HepG2 (cell line): ENCODE data around the gene AP2A2. TPM values are rescaled to one million over a fixed set of nuclear protein-coding genes. Genes with fewer than 3 reads are reported as not detected.
A peak's percentile ranks its signal among the peaks of the same experiment; 100 is the strongest.

Experiments used
- ARHGAP35 ChIP-seq: sonication (generic); formaldehyde crosslinking; IDR thresholded peaks from 2 replicates; pipeline ENCODE4 v1.9.0; 2022; ENCODE audit warnings: mild to moderate bottlenecking, inconsistent platforms, moderate library complexity, missing genetic modification reagents, borderline replicate concordance
- ETS1 ChIP-seq: sonication (generic); formaldehyde crosslinking; IDR thresholded peaks from 2 replicates; pipeline ENCODE4 v1.4.0; 2020; ENCODE audit warnings: missing genetic modification reagents
- FIP1L1 ChIP-seq: fragments of 200-400 bp; formaldehyde crosslinking; IDR thresholded peaks from 2 replicates; pipeline ENCODE4 v1.6.1; 2018; ENCODE audit warnings: low read depth, mild to moderate bottlenecking, low read length, moderate library complexity, borderline replicate concordance; ENCODE audit not compliant: insufficient read depth
- GTF2F1 ChIP-seq: fragments of 150-350 bp; IDR thresholded peaks from 2 replicates; pipeline ENCODE4 v1.6.1; 2014; ENCODE audit warnings: low read length
- ISL2 ChIP-seq: sonication (generic); formaldehyde crosslinking; IDR thresholded peaks from 2 replicates; pipeline ENCODE4 v1.5.0; 2020; ENCODE audit warnings: missing genetic modification reagents
- MED1 ChIP-seq: sonication (generic); formaldehyde crosslinking; IDR thresholded peaks from 2 replicates; pipeline ENCODE4 v1.4.0; 2020; ENCODE audit warnings: missing genetic modification reagents
- NR2F1 ChIP-seq, 2 experiments: fragments of 450-650 bp in 1 of 2; formaldehyde crosslinking in 1 of 2; IDR thresholded peaks; 2 replicates each; pipeline versions ENCODE4 v1.5.0 to v1.6.1; 2016 to 2020; ENCODE audit warnings: mild to moderate bottlenecking in 1 of 2, missing compliant biosample characterization in 1 of 2, missing genetic modification reagents in 1 of 2, moderate library complexity in 1 of 2
- NRL ChIP-seq: sonication (generic); formaldehyde crosslinking; IDR thresholded peaks from 2 replicates; pipeline ENCODE4 v1.5.0; 2020; ENCODE audit warnings: missing genetic modification reagents, mild to moderate bottlenecking, moderate library complexity, borderline replicate concordance
- POLR2G ChIP-seq: fragments of 200-400 bp; formaldehyde crosslinking; IDR thresholded peaks from 2 replicates; pipeline ENCODE4 v1.6.1; 2018; ENCODE audit warnings: mild to moderate bottlenecking, low read depth, low read length, moderate library complexity
- SNAPC2 ChIP-seq: sonication (generic); formaldehyde crosslinking; IDR thresholded peaks from 2 replicates; pipeline ENCODE4 v1.8.1; 2022; ENCODE audit warnings: mild to moderate bottlenecking, missing genetic modification reagents
- SRY ChIP-seq: sonication (generic); formaldehyde crosslinking; IDR thresholded peaks from 2 replicates; pipeline ENCODE4 v1.8.0; 2022; ENCODE audit warnings: mild to moderate bottlenecking, missing genetic modification reagents
- THAP8 ChIP-seq: sonication (generic); formaldehyde crosslinking; IDR thresholded peaks from 2 replicates; pipeline ENCODE4 v1.5.1; 2020; ENCODE audit warnings: missing genetic modification reagents, mild to moderate bottlenecking, borderline replicate concordance
- TRAFD1 ChIP-seq: sonication (generic); formaldehyde crosslinking; IDR thresholded peaks from 2 replicates; pipeline ENCODE4 v1.5.1; 2020; ENCODE audit warnings: missing genetic modification reagents, mild to moderate bottlenecking, borderline replicate concordance
- ZBTB46 ChIP-seq: sonication (generic); formaldehyde crosslinking; IDR thresholded peaks from 2 replicates; pipeline ENCODE4 v1.4.0; 2020; ENCODE audit warnings: mild to moderate bottlenecking, missing genetic modification reagents, borderline replicate concordance
- ZFP36 ChIP-seq: fragments of 150-350 bp; IDR thresholded peaks from 2 replicates; pipeline ENCODE4 v1.6.1; 2018; ENCODE audit warnings: borderline replicate concordance, low read length, low read depth; ENCODE audit not compliant: partially characterized antibody
- ZFX ChIP-seq: sonication (generic); formaldehyde crosslinking; IDR thresholded peaks from 2 replicates; pipeline ENCODE4 v1.4.0; 2020; ENCODE audit warnings: mild to moderate bottlenecking, low read depth, missing genetic modification reagents, moderate library complexity
- ZNF367 ChIP-seq: sonication (generic); formaldehyde crosslinking; IDR thresholded peaks from 2 replicates; pipeline ENCODE4 v1.4.0; 2020; ENCODE audit warnings: missing genetic modification reagents, borderline replicate concordance
- ZNF597 ChIP-seq: sonication (generic); formaldehyde crosslinking; IDR thresholded peaks from 2 replicates; pipeline ENCODE4 v1.5.0; 2020; ENCODE audit warnings: missing genetic modification reagents
- ZNF713 ChIP-seq: sonication (generic); formaldehyde crosslinking; IDR thresholded peaks from 2 replicates; pipeline ENCODE4 v1.4.0; 2020; ENCODE audit warnings: mild to moderate bottlenecking, missing genetic modification reagents
- ZNF782 ChIP-seq: sonication (generic); formaldehyde crosslinking; IDR thresholded peaks from 2 replicates; pipeline ENCODE4 v1.4.0; 2020; ENCODE audit warnings: missing genetic modification reagents, mild to moderate bottlenecking, borderline replicate concordance
- ZNF850 ChIP-seq: sonication (generic); formaldehyde crosslinking; conservative IDR thresholded peaks from 2 replicates; pipeline ENCODE4 v1.9.0; 2021; ENCODE audit warnings: mild to moderate bottlenecking, missing genetic modification reagents
- ZSCAN30 ChIP-seq: sonication (generic); formaldehyde crosslinking; IDR thresholded peaks from 2 replicates; pipeline ENCODE4 v1.5.0; 2020; ENCODE audit warnings: mild to moderate bottlenecking, missing genetic modification reagents
- polyA plus RNA-seq, 8 experiments: library from polyadenylated mRNA; depleted of rRNA in 3 of 8; stranded (reverse) in 7 of 8; unstranded in 1 of 8; fragments of >200 nt; fragmentation: Illumina TruSeq in 4 of 8; extraction: Trizol in 4 of 8; gene quantifications; 2 replicates each; pipeline versions ENCODE4 v1.2.1 to v1.2.3, GENCODE V29; 2011 to 2016; ENCODE audit warnings: low read depth in 4 of 8, missing spikeins in 1 of 8, mixed read lengths in 1 of 8; ENCODE audit not compliant: insufficient read depth in 1 of 8
- total RNA-seq, 5 experiments: library from RNA; depleted of rRNA; stranded (reverse); fragments of >200 nt; fragmentation: Illumina TruSeq; extraction: Trizol; gene quantifications; 2 replicates each; pipeline ENCODE4 v1.2.3, GENCODE V29; 2016; ENCODE audit warnings: low read depth in 1 of 5

The AP2A2 gene
- total and polyA plus RNA-seq, 2 of the 13 experiments (the other 11 are each of a cell fraction or from before 2014, with no cell fraction given) = 25.7 to 75.7 TPM

- 0 out of 2 replicates have a peak, but pooled peaks have one; percentile 52 for TF ChIP-seq SRY (CRISPR knock-in tag)
- peak; percentile 50; the same call in 1 of the 2 replicates for TF ChIP-seq MED1 (CRISPR knock-in tag)
- TF ChIP-seq ZBTB46 (CRISPR knock-in tag) = no peak
- TF ChIP-seq SNAPC2 (CRISPR knock-in tag) = no peak
- TF ChIP-seq ETS1 = no peak
- TF ChIP-seq ZFP36 = no peak
- no peak for TF ChIP-seq GTF2F1
- no peak for TF ChIP-seq THAP8
- no peak for TF ChIP-seq ZNF713 (CRISPR knock-in tag)
- peak; percentile 67; the same call in 1 of the 2 replicates for TF ChIP-seq ZNF850 (CRISPR knock-in tag)
- no peak for TF ChIP-seq ZSCAN30
- no peak for TF ChIP-seq FIP1L1
- no peak for TF ChIP-seq ZNF597 (CRISPR knock-in tag)
- TF ChIP-seq ZFX (CRISPR knock-in tag) = peak; percentile 83
- TF ChIP-seq POLR2G = peak; percentile 78
- peak; percentile 81; the same call in 1 of the 2 replicates for TF ChIP-seq NRL (CRISPR knock-in tag)
- TF ChIP-seq ARHGAP35 (CRISPR knock-in tag) = no peak
- TF ChIP-seq ISL2 (CRISPR knock-in tag) = no peak
- no peak for TF ChIP-seq TRAFD1 (CRISPR knock-in tag)
- no peak for TF ChIP-seq ZNF782 (CRISPR knock-in tag)
- no peak for TF ChIP-seq NR2F1 (CRISPR knock-in tag; IDR thresholded peaks at IDR 0.05)
- no peak for TF ChIP-seq ZNF367 (CRISPR knock-in tag)
These were observed 14.4 kb upstream of the AP2A2 start (continued) for GRCh38 chr11:911031-911889.
